ENCODE data around the gene NYNRIN. TPM values are rescaled to one million over a fixed set of nuclear protein-coding genes. Genes with fewer than 3 reads are reported as not detected.

Gene NYNRIN
- total and polyA plus RNA-seq, 2 of the 8 experiments (the other 6 are each of a cell fraction or from before 2014, with no cell fraction given), result 15.2 to 18.3 TPM

DNA sequence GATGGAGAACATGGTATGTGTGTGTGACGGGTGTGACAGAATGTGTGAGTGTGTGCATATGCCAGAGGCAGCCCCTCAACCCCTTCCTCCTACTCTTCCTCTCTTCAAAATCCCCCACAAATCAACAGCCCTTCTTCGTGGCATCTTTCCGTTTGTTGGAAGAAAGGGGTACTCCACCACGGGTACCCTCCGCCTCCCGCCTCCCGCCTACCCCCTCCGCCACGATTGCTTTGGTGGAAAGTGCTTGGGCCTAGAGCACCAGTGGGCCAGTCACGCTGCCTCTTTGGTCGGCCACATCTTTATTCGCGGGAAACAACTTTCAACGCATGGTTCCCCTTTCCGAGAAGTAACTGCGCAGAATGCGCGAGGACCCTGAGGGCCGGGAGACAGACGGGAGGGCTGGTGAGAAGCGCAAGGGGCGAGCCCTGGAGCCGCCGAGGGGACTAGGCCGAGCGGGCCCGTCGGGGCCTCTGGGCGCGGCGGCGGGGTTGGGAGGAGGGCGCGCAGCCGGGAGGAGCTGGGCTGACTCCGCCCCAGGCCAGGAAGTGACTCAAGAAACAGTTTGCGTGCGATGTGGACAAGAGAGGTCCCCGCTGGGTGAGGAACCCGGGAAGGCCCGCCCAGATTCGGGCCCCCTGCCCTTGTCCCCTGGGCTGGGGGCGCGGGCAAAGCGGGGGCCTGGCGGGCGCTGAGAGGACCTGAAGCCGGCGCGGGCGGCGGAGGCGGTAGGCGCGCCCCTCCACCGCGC lies 30.8 kb downstream of the NYNRIN start, which contains the start of the genes CBLN3 and KHNYN (continued):
- TF ChIP-seq SIN3A (conservative IDR thresholded peaks at IDR 0.05 in 1 of 2, IDR thresholded peaks at IDR 0.05 in 1 of 2; ENCODE audit: low read depth in 1 of 2, low read length in 2 of 2) (peak in 1 of 2 experiments; percentile 64; a peak in 1 of 4 replicates), BCL11A (IDR thresholded peaks at IDR 0.05; ENCODE audit: low read depth in 2 of 2, low read length in 2 of 2) (no peak), SRF (IDR thresholded peaks at IDR 0.05; ENCODE audit: low read depth, low read length) (no peak), TCF12 (IDR thresholded peaks at IDR 0.05; ENCODE audit: low read depth, low read length) (no peak), CHD2 (IDR thresholded peaks at IDR 0.05; ENCODE audit: low read length) (no peak; the same call in 1 of the 2 replicates), JUN (IDR thresholded peaks at IDR 0.05; ENCODE audit: low read depth, low read length) (no peak), NRF1 (IDR thresholded peaks at IDR 0.05; ENCODE audit: low read depth, low read length) (no peak), POLR2A (IDR thresholded peaks at IDR 0.05; ENCODE audit: control extremely low read depth in 1 of 2, low read depth in 2 of 2, low read length in 2 of 2) (peak in 1 of 2 experiments; percentile 85; a peak in 2 of 3 replicates), EZH2 (IDR thresholded peaks at IDR 0.05; ENCODE audit: low read depth, low read length, severe bottlenecking) (no peak), EP300 (IDR thresholded peaks at IDR 0.05; ENCODE audit: borderline replicate concordance in 1 of 2, low read depth in 2 of 2, low read length in 2 of 2) (no peak), CBX5 (IDR thresholded peaks at IDR 0.05; ENCODE audit: low read depth, low read length) (no peak), BACH1 (IDR thresholded peaks at IDR 0.05; ENCODE audit: low read length) (no peak), RAD21 (IDR thresholded peaks at IDR 0.05 in 1 of 2, conservative IDR thresholded peaks at IDR 0.05 in 1 of 2; ENCODE audit: low read depth in 2 of 2, low read length in 2 of 2) (no peak), CHD1 (IDR thresholded peaks at IDR 0.05; ENCODE audit: low read depth, low read length) (no peak), MAFK (IDR thresholded peaks at IDR 0.05; ENCODE audit: low read depth, low read length) (no peak), KDM5A (IDR thresholded peaks at IDR 0.05; ENCODE audit: low read length) (no peak), RFX5 (IDR thresholded peaks at IDR 0.05; ENCODE audit: borderline replicate concordance, low read depth, low read length) (no peak), GABPA (IDR thresholded peaks at IDR 0.05; ENCODE audit: borderline replicate concordance, insufficient read depth, low read length) (no peak), YY1 (IDR thresholded peaks at IDR 0.05; ENCODE audit: low read depth, low read length) (no peak), GTF2F1 (IDR thresholded peaks at IDR 0.05; ENCODE audit: borderline replicate concordance, low read depth, low read length) (no peak), CTCF (IDR thresholded peaks at IDR 0.05; ENCODE audit: control extremely low read depth in 1 of 3, insufficient read depth in 1 of 3, low read depth in 1 of 3, low read length in 3 of 3) (no peak)
- TF ChIP-seq, protein P1, sequence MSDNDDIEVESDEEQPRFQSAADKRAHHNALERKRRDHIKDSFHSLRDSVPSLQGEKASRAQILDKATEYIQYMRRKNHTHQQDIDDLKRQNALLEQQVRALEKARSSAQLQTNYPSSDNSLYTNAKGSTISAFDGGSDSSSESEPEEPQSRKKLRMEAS (IDR thresholded peaks at IDR 0.05), result peak; percentile 36; the same call in 1 of the 2 replicates

Data from H1 (cell line).